T-helper 2 cell treated with Interferon-gamma antibody and Interleukin-4, amounts not matched to agents 100 ng/mL and 5 ng/mL, for 36 hours (primary cell): Measurements from ENCODE around the gene TANC1. TPM values are rescaled to one million over a fixed set of nuclear protein-coding genes. Genes with fewer than 3 reads are reported as not detected.

Experiments used
- intact Hi-C: fragments of 100-400 bp; cut with micrococcal nuclease; formaldehyde crosslinking; loops from one replicate; pipeline ENCODE4 v1.15.1; 2023
- total RNA-seq: library from RNA; stranded (reverse); gene quantifications from 2 replicates; pipeline ENCODE4 v1.2.3, GENCODE V29; 2022

Gene TANC1
- total RNA-seq, 1 donor from 2014 or later: 0.20 TPM

GRCh38 chr2:159155320-159155719 lies 186.9 kb downstream of the TANC1 start:
- intact Hi-C loops: no loop called here

- intact Hi-C loops: no loop called here
Observed at GRCh38 chr2:159155791-159156190, 187.4 kb downstream of the TANC1 start.

GRCh38 chr2:159156834-159157233 lies 188.4 kb downstream of the TANC1 start:
- intact Hi-C loops: no loop called here

- intact Hi-C loops: no loop called here
Observed at GRCh38 chr2:159157361-159158209, 189.1 kb downstream of the TANC1 start.

- intact Hi-C loops: no loop called here
Observed at GRCh38 chr2:159160412-159160811, 192.0 kb downstream of the TANC1 start.

- intact Hi-C loops: no loop called here
Observed at GRCh38 chr2:159160954-159161353, 192.5 kb downstream of the TANC1 start.

- intact Hi-C loops: no loop called here
Observed at GRCh38 chr2:159163930-159164329, 195.5 kb downstream of the TANC1 start.

GRCh38 chr2:159164457-159164911 lies 196.0 kb downstream of the TANC1 start:
- intact Hi-C loops: no loop called here

- intact Hi-C loops: no loop called here
Observed at GRCh38 chr2:159165048-159165447, 196.6 kb downstream of the TANC1 start.

- intact Hi-C loops: no loop called here
Observed at GRCh38 chr2:159168707-159169106, 200.3 kb downstream of the TANC1 start.

- intact Hi-C loops: no loop called here
Observed at GRCh38 chr2:159169187-159169586, 200.7 kb downstream of the TANC1 start.

GRCh38 chr2:159172403-159172802 lies 204.0 kb downstream of the TANC1 start:
- intact Hi-C loops: no loop called here

- intact Hi-C loops: no loop called here
Observed at GRCh38 chr2:159174759-159175158, 206.3 kb downstream of the TANC1 start.

- intact Hi-C loops: no loop called here
Observed at GRCh38 chr2:159175182-159175581, 206.7 kb downstream of the TANC1 start.

- intact Hi-C loops: no loop called here
Observed at GRCh38 chr2:159175927-159176326, 207.5 kb downstream of the TANC1 start.

GRCh38 chr2:159176555-159176954 lies 208.1 kb downstream of the TANC1 start:
- intact Hi-C loops: no loop called here

- intact Hi-C loops: no loop called here
Observed at GRCh38 chr2:159177357-159177756, 208.9 kb downstream of the TANC1 start.

GRCh38 chr2:159177957-159178356 lies 209.5 kb downstream of the TANC1 start:
- intact Hi-C loops: no loop called here

- intact Hi-C loops: no loop called here
Observed at GRCh38 chr2:159179096-159179495, 210.7 kb downstream of the TANC1 start.

- intact Hi-C loops: no loop called here
Observed at GRCh38 chr2:159179696-159180095, 211.3 kb downstream of the TANC1 start.

- intact Hi-C loops: no loop called here
Observed at GRCh38 chr2:159183346-159183745, 214.9 kb downstream of the TANC1 start.

- intact Hi-C loops: no loop called here
Observed at GRCh38 chr2:159185401-159186130, 217.1 kb downstream of the TANC1 start.
